Measurements from ENCODE around the gene NCBP2L.

NCBP2L gene

DNA sequence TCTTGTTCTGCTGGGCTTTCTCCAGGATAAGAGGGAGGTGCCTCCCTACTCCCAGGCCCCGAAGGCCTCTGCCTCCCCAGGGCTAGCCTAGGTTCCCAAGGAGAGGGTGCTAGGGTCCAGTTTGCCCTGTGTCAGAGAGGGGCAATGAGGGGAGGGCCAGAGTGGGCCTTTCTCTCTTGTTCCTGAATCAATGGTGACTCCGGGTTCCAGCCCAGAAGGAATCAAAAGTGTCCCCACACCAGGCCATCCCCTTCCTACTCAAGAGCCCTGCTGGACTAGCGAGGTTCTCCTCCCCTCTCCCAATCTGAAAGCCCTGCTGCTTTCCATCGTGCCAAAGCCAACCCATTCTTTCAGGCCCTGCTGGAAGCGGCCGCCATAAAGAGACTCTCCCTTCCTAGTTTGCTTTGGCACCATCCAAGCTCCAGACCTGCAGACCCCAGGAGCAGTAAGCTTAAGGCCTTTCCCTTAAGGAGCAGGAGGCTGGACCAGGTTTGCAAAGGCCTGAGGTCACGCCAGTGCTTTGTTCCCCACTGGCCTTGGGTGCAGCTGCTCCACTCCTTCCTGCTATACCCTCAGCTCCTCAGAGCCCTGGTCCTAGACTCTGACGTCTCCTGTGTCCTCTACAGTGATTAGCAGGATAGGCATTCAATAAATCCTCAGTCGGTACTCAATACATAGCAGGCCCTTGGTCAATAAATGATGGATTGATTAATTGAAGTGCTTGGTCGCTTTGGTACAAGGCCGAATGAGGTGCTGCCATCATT lies 12.5 kb upstream of the NCBP2L start:
- TF ChIP-seq, protein P1, sequence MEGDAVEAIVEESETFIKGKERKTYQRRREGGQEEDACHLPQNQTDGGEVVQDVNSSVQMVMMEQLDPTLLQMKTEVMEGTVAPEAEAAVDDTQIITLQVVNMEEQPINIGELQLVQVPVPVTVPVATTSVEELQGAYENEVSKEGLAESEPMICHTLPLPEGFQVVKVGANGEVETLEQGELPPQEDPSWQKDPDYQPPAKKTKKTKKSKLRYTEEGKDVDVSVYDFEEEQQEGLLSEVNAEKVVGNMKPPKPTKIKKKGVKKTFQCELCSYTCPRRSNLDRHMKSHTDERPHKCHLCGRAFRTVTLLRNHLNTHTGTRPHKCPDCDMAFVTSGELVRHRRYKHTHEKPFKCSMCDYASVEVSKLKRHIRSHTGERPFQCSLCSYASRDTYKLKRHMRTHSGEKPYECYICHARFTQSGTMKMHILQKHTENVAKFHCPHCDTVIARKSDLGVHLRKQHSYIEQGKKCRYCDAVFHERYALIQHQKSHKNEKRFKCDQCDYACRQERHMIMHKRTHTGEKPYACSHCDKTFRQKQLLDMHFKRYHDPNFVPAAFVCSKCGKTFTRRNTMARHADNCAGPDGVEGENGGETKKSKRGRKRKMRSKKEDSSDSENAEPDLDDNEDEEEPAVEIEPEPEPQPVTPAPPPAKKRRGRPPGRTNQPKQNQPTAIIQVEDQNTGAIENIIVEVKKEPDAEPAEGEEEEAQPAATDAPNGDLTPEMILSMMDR (IDR thresholded peaks at IDR 0.05; ENCODE audit: control insufficient read depth, extremely low read depth, insufficient read depth) = no peak
- H3K4me3 ChIP-seq (ENCODE audit: low read depth, low read length) = no peak overlapping the region

DNA sequence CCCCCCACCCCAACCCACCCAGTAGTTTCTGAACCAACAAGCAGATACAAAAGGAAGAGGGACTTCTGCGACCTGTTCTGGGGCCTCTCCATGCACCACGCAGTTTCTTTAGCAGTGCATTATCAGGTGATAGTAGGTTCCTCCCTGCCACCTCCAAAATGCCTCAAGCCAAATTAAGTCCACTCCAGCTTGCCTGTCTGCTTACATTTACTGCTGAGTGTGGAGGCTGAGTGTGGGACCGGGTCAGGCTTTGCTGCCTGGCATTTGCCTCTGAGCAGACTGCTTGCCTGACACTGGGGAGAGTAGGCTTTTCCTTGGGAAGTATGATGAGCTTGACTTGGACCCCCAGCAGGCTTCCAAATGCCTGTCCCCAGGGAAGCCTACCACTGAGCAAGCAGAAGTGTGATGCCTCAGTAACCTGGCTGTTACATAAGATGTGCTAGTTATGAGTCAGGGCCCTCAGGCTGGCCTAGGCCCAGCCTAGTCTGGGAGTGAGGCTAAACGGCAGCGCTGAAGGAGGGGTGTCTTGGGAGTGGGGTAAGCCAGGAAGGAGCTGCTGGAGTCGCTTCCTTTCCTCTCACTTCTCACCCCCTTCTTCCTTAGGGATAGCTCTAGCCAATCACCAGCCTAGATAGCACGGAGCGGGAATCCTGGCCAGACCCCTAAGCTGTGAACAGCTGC lies 10.9 kb upstream of the NCBP2L start:
- no peak for DNase-seq (ENCODE audit: low read depth)
- no peak overlapping the region for H3K4me3 ChIP-seq (ENCODE audit: low read depth, low read length)
- TF ChIP-seq, protein P1 (IDR thresholded peaks at IDR 0.05; ENCODE audit: control insufficient read depth, extremely low read depth, insufficient read depth) = no peak

More for the DNA sequence above, 12.5 kb upstream of the NCBP2L start:
- no peak for DNase-seq (ENCODE audit: low read depth)

DNA sequence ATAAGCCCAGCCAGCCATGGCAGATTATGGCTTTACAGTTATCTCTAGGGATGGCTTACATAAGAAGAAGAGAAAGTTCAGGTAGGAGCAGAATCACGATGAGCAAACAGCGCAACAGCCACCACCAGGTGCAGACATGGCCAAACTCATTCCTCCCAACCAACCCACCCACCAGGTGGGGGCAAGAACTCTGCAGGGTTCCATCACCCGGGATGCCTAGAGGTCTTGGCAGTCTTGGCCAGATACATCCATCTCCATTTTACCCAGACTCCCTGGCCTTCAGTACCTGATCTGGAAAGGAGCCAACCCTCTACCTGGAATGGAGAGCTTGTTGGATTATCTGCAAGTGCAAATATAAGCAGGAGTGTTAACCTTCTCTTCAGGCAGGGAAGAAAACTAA lies 9.5 kb upstream of the NCBP2L start:
- H3K4me3 ChIP-seq (ENCODE audit: low read depth, low read length) = no peak overlapping the region
- DNase-seq (ENCODE audit: low read depth) = no peak
- TF ChIP-seq, protein P1 (IDR thresholded peaks at IDR 0.05; ENCODE audit: control insufficient read depth, extremely low read depth, insufficient read depth) = no peak

DNA sequence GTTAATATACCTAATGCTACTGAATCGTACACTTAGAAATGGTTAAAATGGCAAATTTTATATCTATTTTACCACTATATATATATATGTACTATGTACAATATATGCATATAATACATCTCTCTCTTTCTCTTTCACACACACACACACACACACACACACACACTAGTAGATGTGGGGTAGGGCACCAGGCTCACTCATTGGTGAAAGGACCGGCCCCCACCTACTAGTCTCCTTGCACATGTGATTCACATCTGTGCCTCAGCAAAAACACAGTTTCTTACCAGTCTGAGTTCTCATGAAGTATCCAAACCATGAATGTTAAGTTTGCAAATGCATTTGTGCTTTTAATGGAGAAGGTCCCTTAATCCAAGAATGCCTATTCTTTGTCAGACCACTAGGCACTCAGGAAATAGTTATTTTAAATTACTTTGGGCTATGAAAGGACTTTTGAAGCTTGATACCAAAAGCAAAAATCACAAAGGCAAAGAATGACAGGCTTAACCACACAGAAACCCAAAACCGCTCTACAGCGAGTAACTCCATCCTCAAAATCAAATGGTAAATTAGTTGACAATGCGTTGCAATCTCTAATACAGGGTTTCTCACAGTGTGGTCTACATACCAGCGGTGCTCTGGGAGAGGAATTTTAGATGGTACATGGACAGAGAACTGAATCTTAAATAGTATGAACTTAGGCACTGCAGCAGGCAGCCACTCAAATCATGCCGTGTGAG lies 7.8 kb upstream of the NCBP2L start:
- no peak for DNase-seq (ENCODE audit: low read depth)
- TF ChIP-seq, protein P1 (IDR thresholded peaks at IDR 0.05; ENCODE audit: control insufficient read depth, extremely low read depth, insufficient read depth) = no peak

DNA sequence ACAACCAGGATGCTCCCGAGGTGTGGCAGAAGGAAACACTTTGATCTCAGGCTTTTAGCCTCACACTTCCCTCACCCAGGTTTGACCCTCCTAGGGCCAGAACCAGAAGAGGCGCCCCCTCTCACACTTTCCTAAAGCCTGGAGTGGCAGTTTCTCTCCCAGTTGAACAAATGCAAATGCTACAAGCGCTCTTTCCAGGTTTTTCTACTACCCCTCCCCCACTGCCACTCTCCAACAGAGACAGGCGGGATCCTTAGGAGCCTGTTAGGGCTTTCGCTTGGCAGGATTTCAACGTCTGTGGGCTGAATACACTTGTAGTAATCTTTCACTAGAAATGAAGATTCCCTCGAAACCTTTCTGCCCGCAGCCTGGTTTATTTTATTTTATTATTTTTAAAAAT lies 4.3 kb upstream of the NCBP2L start:
- DNase-seq (ENCODE audit: low read depth) = no peak
- H3K4me3 ChIP-seq (ENCODE audit: low read depth, low read length) = no peak overlapping the region
- TF ChIP-seq, protein P1 (IDR thresholded peaks at IDR 0.05; ENCODE audit: control insufficient read depth, extremely low read depth, insufficient read depth) = no peak

More for the DNA sequence above, 7.8 kb upstream of the NCBP2L start:
- H3K4me3 ChIP-seq (ENCODE audit: low read depth, low read length) = no peak overlapping the region

DNA sequence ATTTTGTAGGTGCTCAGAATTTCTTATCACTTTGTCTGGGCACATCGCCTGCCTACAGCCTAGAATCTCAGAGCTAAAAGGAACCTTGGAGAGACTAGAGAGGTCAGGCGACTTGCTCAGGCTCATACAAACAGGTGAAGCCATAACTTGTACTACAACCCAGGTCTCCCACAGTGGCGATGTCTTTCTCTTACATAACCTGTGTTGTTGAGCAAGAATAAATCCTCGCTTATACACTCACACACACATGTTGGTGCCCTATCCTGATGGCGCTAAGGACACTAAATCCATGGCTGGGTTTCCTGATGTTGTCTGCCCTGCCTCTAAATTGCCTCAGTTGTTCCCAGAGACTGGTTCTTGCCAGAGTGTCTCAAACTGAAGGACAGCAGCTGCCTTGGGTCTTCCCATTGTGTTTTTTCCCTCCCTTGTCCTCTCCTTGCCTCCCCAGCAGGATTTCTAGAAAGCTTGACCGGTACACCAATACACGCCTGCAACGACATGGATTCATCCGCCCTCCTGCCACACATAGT lies 3.6 kb upstream of the NCBP2L start:
- no peak for DNase-seq (ENCODE audit: low read depth)
- TF ChIP-seq, protein P1 (IDR thresholded peaks at IDR 0.05; ENCODE audit: control insufficient read depth, extremely low read depth, insufficient read depth) = no peak
- no peak overlapping the region for H3K4me3 ChIP-seq (ENCODE audit: low read depth, low read length)
